Fibroblast of pulmonary artery (primary cell): ENCODE data around the gene ARMC3.

Source experiments
- DNase-seq: peaks from one replicate; pipeline ENCODE4 v3.0.0-alpha.2; 2010; ENCODE audit warnings: low read depth
- H3K4me3 ChIP-seq: replicated peaks from 2 replicates; pipeline ENCODE4 v1.5.1; 2011; ENCODE audit warnings: low read depth, mild to moderate bottlenecking, control low read depth, low read length, moderate library complexity
- CTCF ChIP-seq: IDR thresholded peaks from 2 replicates; pipeline ENCODE4 v1.5.1; 2011; ENCODE audit warnings: mild to moderate bottlenecking, control low read depth, low read length, inconsistent platforms; ENCODE audit errors: missing control alignments

The ARMC3 gene

GRCh38 chr10:22959292-22959691 lies 31.4 kb downstream of the ARMC3 start:
- TF ChIP-seq CTCF, result no peak
- DNase-seq, result no peak
- no peak overlapping the region for H3K4me3 ChIP-seq

GRCh38 chr10:22959950-22960349 lies 32.1 kb downstream of the ARMC3 start:
- no peak for DNase-seq
- H3K4me3 ChIP-seq, result no peak overlapping the region
- no peak for TF ChIP-seq CTCF

- H3K4me3 ChIP-seq, result no peak overlapping the region
- no peak for TF ChIP-seq CTCF
- DNase-seq, result no peak
These were observed 35.0 kb downstream of the ARMC3 start for GRCh38 chr10:22962817-22963216.

GRCh38 chr10:22969704-22970103 lies 41.9 kb downstream of the ARMC3 start:
- no peak for DNase-seq
- TF ChIP-seq CTCF, result no peak

GRCh38 chr10:22976534-22976933 lies 48.7 kb downstream of the ARMC3 start:
- DNase-seq, result no peak
- TF ChIP-seq CTCF, result no peak
- no peak overlapping the region for H3K4me3 ChIP-seq

More at GRCh38 chr10:22969704-22970103, 41.9 kb downstream of the ARMC3 start:
- no peak overlapping the region for H3K4me3 ChIP-seq

GRCh38 chr10:22977751-22978150 lies 49.9 kb downstream of the ARMC3 start:
- TF ChIP-seq CTCF, result no peak
- no peak for DNase-seq
- no peak overlapping the region for H3K4me3 ChIP-seq

GRCh38 chr10:22978287-22978686 lies 50.4 kb downstream of the ARMC3 start:
- TF ChIP-seq CTCF, result no peak
- DNase-seq, result no peak
- no peak overlapping the region for H3K4me3 ChIP-seq
